Measurements from ENCODE around the gene PAFAH1B1.
"Not testable (repeated sequence)": the region's sequence is repeated elsewhere in the genome, so short reads cannot be mapped to it uniquely, and the experiment has no call there.

Gene PAFAH1B1

DNA sequence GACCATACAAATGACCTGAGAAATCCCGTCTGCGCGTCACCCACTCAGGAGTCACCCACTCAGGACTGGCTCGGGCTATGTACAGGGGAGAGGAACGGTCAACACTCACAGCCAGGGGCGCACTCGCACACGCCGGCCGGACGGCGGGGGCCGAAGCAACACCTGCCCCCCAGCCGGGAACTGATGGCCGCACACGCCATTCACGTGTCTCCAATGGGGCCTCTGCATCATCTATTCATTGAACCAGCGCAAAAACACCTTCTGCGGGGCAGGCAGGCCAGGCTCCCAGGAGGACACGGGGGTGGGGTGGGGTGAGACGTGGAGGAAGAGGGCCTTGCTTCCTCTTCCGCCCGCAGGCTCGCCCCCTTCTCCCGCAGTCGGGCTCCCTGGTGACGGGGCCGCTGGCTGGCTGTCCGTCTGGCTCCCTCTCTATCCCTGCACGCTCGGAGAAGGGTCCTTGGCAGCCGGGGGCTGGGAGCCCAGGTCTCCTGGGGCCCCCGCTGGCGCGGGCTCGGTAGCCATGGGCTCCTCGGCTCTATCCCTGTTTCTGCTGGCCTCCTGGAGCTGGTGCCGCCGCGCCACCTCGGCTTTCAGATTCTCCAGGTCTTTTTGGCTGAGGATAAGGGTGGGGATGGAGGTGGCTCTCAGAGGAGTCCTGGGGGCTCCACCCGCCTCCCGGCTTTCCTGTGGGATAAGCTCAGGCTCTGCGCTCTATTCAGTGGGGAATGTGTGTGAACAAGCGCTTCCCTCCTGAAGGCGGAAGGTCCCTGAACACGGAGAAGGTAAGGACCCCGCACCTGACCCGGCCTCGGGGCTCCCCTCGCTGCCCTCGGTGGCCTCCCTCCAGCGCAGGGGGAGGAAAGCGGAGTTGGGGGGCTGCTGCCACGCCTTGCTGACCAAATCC lies 97.0 kb downstream of the PAFAH1B1 start:
- DNase-seq, result no peak

DNA sequence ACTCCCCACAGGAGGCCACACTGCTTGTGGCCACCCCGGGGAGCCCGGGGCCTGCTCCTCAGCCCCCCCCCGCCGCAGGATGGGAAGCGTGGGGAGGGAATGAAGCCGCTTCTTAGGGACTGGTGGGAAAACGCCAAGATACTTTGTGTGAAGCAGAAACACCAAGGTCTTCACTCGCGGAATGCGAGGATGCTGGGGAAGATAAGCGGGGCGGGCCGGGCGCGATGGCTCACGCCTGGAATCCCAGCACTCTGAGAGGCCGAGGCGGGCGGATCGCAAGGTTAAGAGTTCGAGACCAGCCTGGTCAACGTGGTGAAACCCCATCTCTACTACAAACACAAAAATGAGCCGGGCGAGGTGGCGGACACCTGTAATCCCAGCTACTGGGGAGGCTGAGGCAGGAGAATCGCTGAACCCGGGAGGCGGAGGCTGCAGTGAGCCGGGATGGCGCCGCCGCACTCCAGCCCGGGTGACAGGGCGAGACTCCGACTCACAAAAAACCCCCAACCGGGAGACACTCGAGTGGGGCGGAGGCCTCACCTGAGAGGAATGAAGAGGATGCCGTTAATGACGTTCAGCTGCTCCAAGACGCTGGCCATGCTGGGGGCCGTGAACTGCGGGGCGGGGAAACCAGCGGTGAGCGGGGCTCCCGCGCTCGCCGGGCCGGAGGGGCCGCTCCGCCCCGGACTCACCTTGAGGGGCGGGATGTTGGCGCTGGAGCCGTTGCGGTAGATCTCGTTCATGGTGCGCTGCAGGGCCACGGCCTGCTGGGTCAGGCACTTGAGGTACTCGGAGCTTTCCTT lies 97.8 kb downstream of the PAFAH1B1 start:
- DNase-seq, result no peak

DNA sequence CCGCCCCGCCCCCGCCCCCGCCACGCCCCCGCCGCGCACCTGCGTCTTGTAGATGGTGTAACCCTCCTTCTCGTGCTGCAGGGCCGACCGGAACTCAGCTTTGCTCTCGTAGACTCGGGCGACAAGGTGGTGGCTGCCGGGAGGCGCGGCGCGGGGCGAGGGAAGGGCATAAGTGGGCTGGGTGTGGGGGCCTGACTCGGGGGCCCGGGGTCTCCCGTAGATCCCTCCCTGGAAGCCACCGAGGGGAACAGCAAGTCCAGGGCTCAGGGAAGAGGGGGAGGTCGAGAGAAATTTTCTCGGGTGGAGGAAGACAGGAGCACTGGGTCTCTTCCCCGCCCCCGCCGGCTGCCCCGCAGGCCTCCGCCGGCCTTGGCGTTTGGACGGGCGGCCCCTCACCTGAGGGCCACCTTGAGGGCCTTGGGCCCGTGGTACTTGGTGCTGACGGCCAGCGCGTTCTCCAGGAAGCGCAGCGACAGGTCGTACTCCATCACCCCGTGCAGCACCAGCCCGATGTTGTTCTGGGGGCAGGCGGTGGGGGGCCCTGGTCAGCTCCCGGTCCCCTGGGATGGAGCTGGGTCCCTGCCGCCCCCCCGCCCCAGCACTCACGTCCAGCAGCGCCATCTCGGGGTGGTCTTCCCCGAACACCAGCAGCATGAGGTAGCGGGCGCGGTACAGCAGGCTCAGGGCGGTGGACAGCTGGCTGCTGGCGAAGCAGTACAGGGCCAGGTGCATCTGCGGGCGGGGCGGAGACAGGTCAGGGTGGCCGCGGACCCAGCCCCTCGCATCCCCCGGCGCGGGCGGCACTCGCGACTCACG lies 98.7 kb downstream of the PAFAH1B1 start:
- DNase-seq, result no peak

DNA sequence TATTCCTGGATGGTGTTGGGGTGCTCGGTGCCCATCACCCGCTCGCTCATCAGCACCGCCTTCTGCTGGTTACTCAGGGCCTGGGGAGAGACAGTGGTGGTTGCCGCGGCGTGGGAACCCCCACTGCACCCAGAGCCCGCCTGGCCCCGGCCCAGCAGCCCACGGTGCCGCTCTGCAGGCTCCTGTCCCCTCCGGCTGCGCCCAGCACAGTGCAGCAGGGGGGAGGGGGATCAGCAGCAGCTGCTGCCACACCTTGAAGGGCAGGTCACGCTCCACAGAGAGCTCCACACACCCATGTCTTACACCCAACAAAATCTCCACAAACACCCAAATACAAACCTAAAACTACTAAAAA lies 99.3 kb downstream of the PAFAH1B1 start:
- no peak for DNase-seq

DNA sequence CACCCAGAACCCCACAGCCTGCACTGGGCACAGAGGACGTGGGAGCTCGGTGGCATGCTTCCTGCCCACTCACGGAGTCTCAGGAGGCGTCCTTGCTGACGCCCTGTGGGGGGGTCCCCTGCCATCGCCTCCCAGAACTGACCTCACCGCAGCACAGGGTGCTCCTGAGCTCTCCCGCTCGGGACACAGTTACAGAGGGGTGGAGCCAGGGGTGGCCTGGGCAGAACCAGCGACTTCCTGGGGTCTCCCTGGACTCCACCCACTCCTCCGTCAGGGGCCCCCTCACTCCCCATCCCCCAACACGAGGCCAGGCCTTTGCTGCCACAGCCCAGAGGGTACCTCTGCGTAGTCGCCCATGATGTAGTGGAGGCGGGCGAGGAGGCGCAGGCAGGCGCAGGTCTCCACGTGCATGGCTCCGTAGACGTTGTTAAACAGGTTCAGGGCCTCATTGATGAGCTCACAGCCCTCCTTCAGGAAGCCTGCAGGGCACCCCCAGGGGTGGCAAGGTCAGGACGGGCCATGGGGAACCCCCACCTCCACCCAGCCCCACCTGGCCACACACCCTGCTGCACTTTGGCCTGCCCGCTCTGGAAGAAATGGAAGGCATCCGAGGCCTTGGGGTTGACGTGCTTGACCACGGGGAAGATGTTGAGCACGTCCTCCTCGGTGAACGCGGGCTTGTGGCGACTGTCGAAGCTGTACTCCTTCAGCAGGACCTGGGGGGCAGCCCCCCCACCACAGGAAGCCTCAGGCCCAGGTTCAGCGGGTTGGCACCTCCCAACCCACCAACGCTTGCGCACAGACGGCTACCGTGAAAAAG lies 100.3 kb downstream of the PAFAH1B1 start:
- no peak for DNase-seq

DNA sequence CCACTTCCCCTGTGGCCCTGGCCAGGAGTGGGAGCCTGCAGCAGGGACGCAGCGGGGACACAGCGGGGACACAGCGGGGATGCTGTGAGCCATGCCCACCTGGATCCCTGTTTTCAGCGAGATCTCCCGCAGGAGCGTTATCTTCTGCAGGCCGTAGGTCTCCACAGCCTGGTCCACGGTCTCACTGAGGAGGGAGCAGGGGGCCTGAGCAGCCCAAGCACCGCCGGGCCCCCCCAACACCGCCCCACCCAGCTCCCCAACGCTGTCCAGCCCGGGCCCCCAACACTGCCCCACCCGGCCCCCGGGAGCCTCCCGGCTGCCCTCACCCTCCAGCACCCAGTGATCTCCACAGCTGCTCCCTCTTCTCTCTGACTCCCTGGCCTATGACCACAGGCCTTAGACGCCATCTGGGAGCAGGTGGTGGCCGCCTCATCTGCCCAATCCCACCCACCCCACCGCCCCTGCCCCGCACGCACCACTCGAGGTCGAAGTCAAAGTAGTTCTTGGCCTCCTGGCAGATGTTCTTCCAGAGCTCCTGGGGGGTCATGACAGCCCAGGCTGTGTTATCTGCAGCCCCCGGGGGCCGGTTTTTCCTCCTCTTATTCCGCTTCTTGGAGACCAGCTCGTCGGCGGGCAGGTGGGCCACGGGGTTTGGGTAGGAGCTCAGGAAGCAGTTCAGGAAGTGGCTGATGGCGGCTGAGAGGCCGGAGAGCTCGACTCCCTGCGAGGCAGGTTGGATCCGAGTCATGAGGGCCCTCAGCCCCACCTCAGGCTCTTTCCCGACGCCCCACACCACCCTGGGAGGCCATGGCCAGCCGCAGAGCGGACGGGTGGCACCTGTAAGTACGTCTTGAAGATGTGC lies 101.2 kb downstream of the PAFAH1B1 start:
- DNase-seq, result no peak

DNA sequence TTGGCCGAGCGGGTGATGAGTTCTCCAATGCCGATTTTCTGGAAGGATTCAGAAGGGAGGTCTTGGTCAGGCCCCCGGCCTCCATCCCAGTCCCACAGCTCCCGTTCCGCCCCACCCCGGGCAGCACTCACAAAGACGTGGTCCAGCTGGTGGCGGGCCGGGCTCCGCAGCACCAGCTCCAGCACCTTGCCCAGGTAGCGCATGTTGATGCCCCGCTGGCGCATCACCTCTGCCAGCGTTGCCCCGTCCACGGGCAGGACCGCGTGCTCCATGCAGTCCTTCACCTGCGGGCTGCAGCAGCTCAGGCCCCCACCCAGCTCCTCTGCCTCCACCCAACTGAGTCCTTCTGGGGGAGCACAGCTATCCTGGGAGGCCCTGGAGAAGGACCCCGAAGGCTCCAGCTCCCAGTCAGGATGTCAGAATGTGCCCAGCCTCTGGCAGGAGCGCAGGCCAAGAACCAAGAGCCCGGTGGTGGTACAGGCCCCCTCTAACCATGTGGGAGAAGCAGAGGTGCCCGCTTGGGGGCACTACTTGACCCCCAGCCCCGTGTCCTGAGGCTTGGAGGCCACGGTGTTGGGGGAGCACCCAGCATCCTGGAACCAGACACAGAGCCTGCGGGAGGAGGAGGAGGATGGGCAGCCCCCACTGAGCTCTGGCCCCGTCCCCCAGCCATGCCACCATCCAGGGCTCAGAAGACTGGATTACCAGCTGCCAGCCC lies 101.9 kb downstream of the PAFAH1B1 start:
- DNase-seq, result no peak

DNA sequence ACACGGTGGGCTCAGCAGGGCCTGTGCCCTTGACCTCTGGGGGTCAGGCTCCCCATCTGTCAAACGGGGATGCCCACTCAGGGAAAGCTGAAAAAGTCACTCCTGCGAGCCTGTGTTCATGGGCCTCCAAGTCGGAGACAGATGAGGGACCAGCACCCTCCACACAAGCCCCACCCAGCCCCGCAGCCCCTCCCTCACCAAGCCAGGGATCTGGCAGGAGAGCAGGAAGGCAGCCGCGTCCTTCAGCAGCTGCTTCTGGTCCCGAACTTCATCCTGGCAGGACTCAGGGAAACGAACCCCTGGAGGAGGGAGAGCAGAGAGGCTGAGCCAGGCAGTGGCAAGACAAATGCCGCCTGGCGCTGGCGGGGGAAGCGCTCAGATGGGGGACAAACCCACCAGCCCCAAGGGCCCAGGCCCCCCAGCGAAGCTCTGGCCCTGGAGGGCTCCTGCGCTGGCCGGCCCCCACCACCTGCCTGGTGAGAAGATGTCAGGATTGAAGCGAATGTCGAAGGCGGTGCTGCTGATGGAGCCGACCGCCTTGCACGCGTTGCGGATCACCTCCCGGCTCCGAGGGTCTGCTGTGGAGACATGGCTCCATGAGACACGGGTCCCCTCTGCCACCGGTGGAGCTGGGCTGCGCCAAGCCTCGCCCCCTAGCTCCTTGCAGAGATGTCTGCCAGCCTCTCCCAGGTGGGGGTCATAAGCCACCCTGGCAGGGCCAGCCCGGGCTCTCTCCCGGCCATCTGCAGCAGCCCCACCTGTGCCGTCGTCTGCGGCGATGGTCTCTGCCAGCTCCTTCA lies 102.7 kb downstream of the PAFAH1B1 start:
- DNase-seq, result no peak

DNA sequence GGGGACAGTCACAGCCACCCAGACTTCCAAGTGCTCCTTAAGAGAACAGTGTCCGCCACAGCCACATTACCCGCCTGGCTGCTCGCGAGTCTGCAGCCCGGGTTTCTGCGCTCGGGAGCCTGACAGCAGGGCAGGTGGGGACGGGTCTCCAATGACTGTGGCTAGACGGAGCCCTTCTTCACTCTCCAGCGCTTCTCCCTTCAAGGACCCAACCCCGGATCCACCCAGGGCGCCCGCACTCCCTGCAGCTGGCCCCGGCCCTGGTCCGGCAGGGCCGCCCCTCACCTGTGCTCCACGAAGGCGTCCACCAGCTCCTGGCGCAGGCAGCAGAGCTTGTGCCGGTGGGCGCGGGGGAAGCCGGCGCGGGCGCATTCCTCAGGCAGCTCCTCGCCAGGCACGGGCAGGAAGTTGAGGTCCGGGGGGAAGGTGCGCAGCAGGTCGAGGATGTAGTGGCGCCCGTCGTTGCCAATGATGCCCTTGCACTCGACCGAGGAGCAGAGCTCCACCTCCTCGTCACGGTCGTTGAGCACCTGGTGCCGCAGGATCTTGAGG lies 104.2 kb downstream of the PAFAH1B1 start:
- no peak for DNase-seq

DNA sequence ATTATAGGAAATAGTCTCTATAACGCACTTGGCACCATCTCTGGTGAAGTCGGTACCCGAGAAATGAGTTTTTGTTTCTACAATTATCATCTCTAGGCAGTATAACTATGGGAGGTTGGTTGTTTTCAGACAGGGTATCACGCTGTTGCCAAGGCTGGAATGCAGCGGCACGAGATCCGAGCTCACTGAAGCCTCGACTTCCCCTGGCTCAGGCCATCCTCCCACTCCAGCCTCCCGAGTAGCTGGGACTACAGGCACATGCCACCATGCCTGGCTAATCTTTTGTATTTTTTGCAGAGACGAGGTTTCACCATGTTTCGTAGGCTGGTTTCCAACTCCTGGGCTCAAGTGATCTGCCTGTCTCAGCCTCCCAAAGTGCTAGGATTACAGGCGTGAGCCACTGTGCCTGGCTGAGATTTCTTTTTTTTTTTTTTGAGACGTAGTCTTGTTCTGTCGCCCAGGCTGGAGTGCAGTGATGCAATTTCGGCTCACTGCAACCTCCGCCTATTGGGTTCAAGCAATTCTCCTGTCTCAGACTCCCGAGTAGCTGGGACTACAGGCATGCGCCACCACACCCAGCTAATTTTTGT lies 105.9 kb downstream of the PAFAH1B1 start:
- not testable (repeated sequence) for DNase-seq

DNA sequence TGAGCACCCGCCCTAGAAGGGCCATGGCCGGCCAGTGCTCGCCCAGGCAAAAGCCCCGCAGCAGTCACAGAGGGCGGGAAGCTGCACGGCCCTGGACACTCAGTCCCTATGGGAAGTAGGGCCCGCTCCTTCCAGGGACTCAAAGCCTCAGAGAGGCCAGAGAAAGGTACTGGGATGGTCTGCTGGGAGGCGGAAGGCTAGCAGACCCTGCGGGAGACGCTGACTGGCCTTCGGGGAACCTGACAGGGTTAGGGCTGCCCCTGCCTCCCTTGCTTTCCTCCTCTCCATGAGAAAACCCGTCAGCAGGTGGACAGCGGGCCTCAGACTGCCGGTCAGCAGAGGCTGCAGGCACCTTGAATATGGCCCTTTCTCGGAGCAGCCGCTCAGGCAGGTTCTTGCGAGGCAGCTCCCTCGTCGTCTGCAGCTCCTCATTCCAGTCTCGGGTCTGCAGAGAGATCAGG lies 106.6 kb downstream of the PAFAH1B1 start:
- DNase-seq, result no peak

DNA sequence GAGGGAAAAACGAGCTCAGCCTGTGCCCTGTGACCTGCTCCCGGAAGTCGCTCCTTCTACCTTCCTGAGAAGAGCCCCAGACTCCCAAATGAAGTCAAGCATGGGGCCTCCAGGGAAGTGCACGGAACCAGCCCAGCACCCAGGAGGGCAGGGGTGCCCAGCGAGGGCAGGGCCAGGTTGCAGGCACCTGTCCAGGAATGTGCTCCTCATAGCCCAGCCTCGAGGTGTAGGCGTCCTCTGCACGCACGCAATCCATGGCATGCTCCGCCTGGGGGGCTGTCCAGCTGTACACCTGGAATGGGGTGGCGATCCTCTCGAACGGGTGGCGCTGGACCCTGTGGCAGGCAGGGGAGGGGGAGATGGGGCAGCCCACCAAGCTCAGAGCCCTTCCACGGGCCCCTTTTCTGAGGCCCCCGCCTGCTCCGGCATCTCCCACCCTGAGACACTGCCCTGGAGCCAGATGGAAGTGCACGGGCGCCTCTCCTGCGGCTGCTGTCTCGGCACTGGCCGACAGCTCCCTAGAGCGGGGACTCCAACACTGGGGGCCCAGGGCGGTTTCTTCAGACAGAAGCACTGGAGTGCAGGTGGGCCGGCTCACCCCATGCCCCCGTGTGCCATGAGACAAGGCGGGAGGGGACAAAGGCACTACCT lies 107.2 kb downstream of the PAFAH1B1 start:
- no peak for DNase-seq

DNA sequence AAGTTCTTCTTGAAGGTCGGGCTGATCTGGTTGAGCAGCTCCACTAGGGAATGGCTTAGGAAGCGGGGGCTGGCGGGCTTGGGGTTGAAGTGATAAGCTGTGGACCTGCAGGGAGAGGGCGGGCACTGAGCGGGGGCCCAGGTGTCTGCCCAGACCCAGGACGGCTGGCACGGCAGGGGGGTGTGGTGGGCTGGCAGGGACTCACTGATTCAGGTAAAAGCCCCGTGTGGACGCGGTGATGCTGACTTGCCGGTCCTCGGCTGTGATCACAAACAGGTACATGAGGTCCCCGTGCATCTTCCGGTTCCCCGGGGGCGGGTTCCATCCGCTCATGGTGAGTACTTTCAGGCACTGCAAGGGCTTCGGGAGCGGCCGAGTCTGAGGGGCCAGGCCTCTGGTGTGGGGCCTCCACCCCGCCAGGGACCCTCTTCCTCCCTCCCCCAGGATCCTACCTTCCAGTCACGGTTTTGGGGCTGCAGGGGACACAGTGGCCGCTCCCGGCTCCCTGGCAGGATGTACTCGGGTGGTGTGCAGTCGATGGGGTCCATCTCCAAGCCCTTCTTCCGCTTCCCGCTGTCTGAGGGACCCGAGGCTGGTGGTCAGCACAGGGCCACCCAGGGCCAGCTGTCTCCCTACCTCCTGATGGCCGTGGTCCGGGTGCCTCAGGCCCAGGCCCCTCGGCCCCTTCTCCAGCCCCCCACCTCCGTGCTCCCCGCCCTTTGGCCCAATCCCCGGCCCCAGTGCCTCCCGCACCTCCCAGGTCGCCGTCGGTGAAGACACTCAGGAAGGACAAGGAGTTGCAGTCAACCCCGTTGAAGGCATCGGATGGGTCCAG lies 107.9 kb downstream of the PAFAH1B1 start:
- DNase-seq, result no peak

DNA sequence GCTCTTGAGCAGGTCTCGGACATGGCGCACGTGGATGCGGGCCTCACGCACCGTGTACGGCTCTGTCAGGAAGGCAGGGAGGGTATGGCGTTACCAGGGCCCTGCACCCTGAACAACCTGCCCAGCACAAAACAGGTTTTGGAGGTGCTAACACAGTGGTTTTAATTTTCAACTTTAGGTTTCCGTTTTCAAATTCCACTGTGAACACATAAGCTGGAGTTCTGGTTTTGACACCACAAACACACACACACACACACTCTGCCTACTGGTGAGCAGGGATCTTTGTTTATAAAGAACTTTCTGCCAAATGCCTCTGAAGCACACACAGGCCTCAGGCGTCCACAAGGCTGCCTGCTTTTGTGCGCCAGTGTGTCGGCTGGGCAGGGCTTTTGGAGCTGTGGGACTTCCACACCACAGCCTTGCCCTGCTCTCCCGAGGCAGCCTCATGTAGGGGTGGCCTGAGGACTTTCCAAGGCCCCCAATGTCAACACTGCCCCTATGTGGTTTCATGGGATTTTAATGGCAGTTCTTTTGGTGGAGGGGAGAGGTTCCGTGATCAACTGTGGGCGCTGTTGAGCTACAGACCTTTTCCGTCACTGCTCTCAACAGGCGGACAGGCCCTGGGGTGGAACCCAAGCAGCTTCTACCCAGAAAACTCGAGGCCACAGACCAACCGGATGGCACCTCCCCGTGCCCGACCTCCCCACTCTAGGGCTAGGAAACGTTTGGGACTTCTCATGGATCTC lies 108.7 kb downstream of the PAFAH1B1 start:
- no peak for DNase-seq

DNA sequence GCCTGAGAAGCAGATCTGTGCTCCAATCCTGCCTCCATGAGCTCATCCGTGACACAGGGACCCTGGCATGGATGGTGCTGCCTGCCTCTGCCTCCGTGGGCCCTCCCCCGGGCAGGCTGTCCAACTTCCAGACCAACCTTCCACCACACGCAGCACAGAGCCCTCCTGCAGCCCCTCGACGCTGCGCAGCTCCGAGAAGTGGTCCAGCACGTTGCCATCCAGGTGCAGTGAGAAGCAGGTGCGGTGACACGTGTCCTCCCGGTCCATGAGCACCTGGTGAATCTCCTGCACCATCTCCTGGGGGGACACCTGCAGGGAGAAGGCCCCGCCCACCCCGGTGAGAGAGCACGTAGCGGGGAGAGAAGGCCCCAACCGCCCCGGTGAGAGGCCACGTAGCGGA lies 109.7 kb downstream of the PAFAH1B1 start:
- DNase-seq, result no peak

DNA sequence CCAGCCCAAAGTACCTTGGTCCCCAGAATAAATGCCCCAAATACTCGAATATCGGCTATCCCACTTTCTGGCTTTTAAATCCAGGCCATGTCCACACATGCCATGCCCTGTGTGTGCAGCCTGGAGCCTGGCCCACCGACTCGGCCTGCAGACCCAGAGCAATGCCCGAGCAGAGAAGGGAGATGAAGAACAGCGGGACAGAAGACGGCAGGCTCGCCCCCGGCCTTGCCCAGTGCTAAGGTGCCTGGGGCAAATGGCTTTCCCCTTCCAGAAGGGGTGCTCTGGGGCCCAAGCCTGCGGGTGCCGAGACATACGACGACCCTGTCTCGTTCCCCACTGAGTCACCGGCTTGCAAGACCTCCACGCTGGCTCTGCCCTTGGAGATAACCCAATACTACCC lies 110.2 kb downstream of the PAFAH1B1 start:
- DNase-seq, result no peak

Measured in CD4-positive, alpha-beta T cell treated with Interleukin-17A for 4 hours (primary cell).